Hepatocyte (in vitro differentiated cells): ENCODE data around the gene TCP11. TPM values are rescaled to one million over a fixed set of nuclear protein-coding genes. Genes with fewer than 3 reads are reported as not detected.

Experiments
- DNase-seq: peaks from one replicate; pipeline ENCODE4 v3.0.0-alpha.2; 2016; ENCODE audit warnings: low spot score
- H2AFZ ChIP-seq: fragments of 200-600 bp; sonication (generic); 2 replicates; pipeline ENCODE4 v1.6.0; 2016; ENCODE audit warnings: antibody characterized with exemption, mild to moderate bottlenecking
- H3K27ac ChIP-seq: fragments of 200-600 bp; sonication (generic); 2 replicates; pipeline ENCODE4 v1.5.1; 2016; ENCODE audit warnings: mild to moderate bottlenecking
- H3K27me3 ChIP-seq: fragments of 200-600 bp; sonication (generic); 2 replicates; pipeline ENCODE4 v1.6.1; 2016
- H3K36me3 ChIP-seq: fragments of 200-600 bp; sonication (generic); replicated peaks from 2 replicates; pipeline ENCODE4 v1.5.1; 2016; ENCODE audit warnings: low read depth; ENCODE audit not compliant: insufficient read depth
- H3K4me1 ChIP-seq: fragments of 200-600 bp; sonication (generic); 2 replicates; pipeline ENCODE4 v1.5.1; 2016; ENCODE audit warnings: mild to moderate bottlenecking, moderate library complexity; ENCODE audit not compliant: insufficient read depth
- H3K4me2 ChIP-seq: fragments of 200-600 bp; sonication (generic); 2 replicates; pipeline ENCODE4 v1.6.0; 2016
- H3K4me3 ChIP-seq: fragments of 200-600 bp; sonication (generic); 2 replicates; pipeline ENCODE4 v1.5.1; 2016; ENCODE audit warnings: mild to moderate bottlenecking
- H3K79me2 ChIP-seq: fragments of 200-600 bp; sonication (generic); 2 replicates; pipeline ENCODE4 v1.6.0; 2017; ENCODE audit warnings: mild to moderate bottlenecking
- H3K9me2 ChIP-seq: fragments of 200-600 bp; sonication (generic); replicated peaks from 2 replicates; pipeline ENCODE4 v1.6.0; 2017; ENCODE audit warnings: mild to moderate bottlenecking; ENCODE audit not compliant: insufficient read depth
- H3K9me3 ChIP-seq: fragments of 200-600 bp; sonication (generic); 2 replicates; pipeline ENCODE4 v1.5.1; 2016; ENCODE audit warnings: low read depth, mild to moderate bottlenecking
- H4K20me1 ChIP-seq: fragments of 200-600 bp; sonication (generic); 2 replicates; pipeline ENCODE4 v1.6.0; 2016; ENCODE audit warnings: mild to moderate bottlenecking; ENCODE audit not compliant: insufficient read depth, poor library complexity, severe bottlenecking
- CTCF ChIP-seq: fragments of 200-600 bp; sonication (generic); IDR thresholded peaks from 2 replicates; pipeline ENCODE4 v1.5.1; 2016; ENCODE audit warnings: antibody characterized with exemption, mild to moderate bottlenecking; ENCODE audit not compliant: poor library complexity
- EZH2 ChIP-seq: fragments of 200-600 bp; sonication (generic); IDR thresholded peaks from 2 replicates; pipeline ENCODE4 v1.6.1; 2016; ENCODE audit warnings: antibody characterized with exemption, mild to moderate bottlenecking, borderline replicate concordance
- EZH2phosphoT487 ChIP-seq: fragments of 200-600 bp; sonication (generic); IDR thresholded peaks from one replicate; pipeline ENCODE4 v1.6.1; 2018; ENCODE audit warnings: antibody characterized with exemption, mild to moderate bottlenecking, low read depth, moderate library complexity; ENCODE audit not compliant: unreplicated experiment, severe bottlenecking
- WGBS: methylation state at CpG from one replicate; pipeline ENCODE4 v1.1.6; 2016; ENCODE audit warnings: low lambda C conversion rate; ENCODE audit errors: missing lambda C conversion rate; 5-methylcytosine and 5-hydroxymethylcytosine counted together
- polyA plus RNA-seq: library from polyadenylated mRNA; unstranded; fragments of >200 nt; fragmentation: Nextera tagmentation; extraction: Ambion mirVana; gene quantifications from 2 replicates; pipeline ENCODE4 v1.2.1, GENCODE V29; 2016
- total RNA-seq: library from RNA; depleted of rRNA; stranded (reverse); fragments of >200 nt; gene quantifications from 2 replicates; pipeline ENCODE4 v1.2.3, GENCODE V29; 2014

Gene TCP11
- total and polyA plus RNA-seq, 2 experiments from 2014 or later = not detected

GRCh38 chr6:35161266-35161665, 20.1 kb upstream of the TCP11 start:
- Histone ChIP-seq H3K9me2 (no peaks in the 10 kb centered on the region), H2AFZ (no peak overlapping the region), H3K27me3 (no peaks in the 10 kb centered on the region), H3K79me2 (no peaks in the 10 kb centered on the region), H3K9me3 (no peaks in the 10 kb centered on the region), H4K20me1 (no peaks in the 10 kb centered on the region), H3K36me3 (no peaks in the 10 kb centered on the region), H3K27ac (no peak overlapping the region), H3K4me3 (no peak overlapping the region), H3K4me1 (peaks cover 14% of the 10 kb centered on the region), H3K4me2 (no peak overlapping the region)
- TF ChIP-seq EZH2phosphoT487 = no peak
- no peak for TF ChIP-seq EZH2
- no peak for TF ChIP-seq CTCF
- no peak for DNase-seq

GRCh38 chr6:35160642-35161041, 19.5 kb upstream of the TCP11 start:
- no peaks in the 10 kb centered on the region for H3K9me3 ChIP-seq
- H3K4me2 ChIP-seq = no peak overlapping the region
- no peak overlapping the region for H2AFZ ChIP-seq
- H3K9me2 ChIP-seq = no peaks in the 10 kb centered on the region
- no peak overlapping the region for H3K27ac ChIP-seq
- H3K4me3 ChIP-seq = no peak overlapping the region
- DNase-seq = no peak
- no peaks in the 10 kb centered on the region for H3K36me3 ChIP-seq
- no peaks in the 10 kb centered on the region for H3K79me2 ChIP-seq
- no peaks in the 10 kb centered on the region for H3K27me3 ChIP-seq
- TF ChIP-seq EZH2phosphoT487 (no peak), CTCF (no peak), EZH2 (no peak)
- 43% methylated on average over 5 of the region's 5 CpGs for whole genome bisulfite sequencing
- peaks cover 10% of the 10 kb centered on the region for H3K4me1 ChIP-seq
- no peaks in the 10 kb centered on the region for H4K20me1 ChIP-seq

- Histone ChIP-seq H3K4me3 (no peak overlapping the region), H3K4me2 (no peak overlapping the region), H3K9me2 (no peaks in the 10 kb centered on the region), H3K4me1 (peaks cover 6% of the 10 kb centered on the region), H3K79me2 (no peaks in the 10 kb centered on the region), H3K27me3 (no peaks in the 10 kb centered on the region), H3K9me3 (no peaks in the 10 kb centered on the region), H3K36me3 (no peaks in the 10 kb centered on the region), H4K20me1 (no peaks in the 10 kb centered on the region), H2AFZ (no peak overlapping the region), H3K27ac (no peak overlapping the region)
- DNase-seq = no peak
- TF ChIP-seq EZH2 = no peak
- TF ChIP-seq CTCF = no peak
Observed at GRCh38 chr6:35158520-35158919, 17.4 kb upstream of the TCP11 start.

GRCh38 chr6:35154947-35155346, 13.8 kb upstream of the TCP11 start:
- WGBS = 91% methylated on average over 1 of the region's 1 CpG
- Histone ChIP-seq H3K9me3 (no peaks in the 10 kb centered on the region), H3K36me3 (no peaks in the 10 kb centered on the region), H3K9me2 (no peaks in the 10 kb centered on the region), H3K79me2 (no peaks in the 10 kb centered on the region), H3K27me3 (no peaks in the 10 kb centered on the region), H3K27ac (no peak overlapping the region), H4K20me1 (no peaks in the 10 kb centered on the region), H3K4me3 (no peak overlapping the region), H3K4me2 (no peak overlapping the region), H3K4me1 (no peaks in the 10 kb centered on the region), H2AFZ (no peak overlapping the region)
- no peak for TF ChIP-seq CTCF
- no peak for TF ChIP-seq EZH2
- TF ChIP-seq EZH2phosphoT487 = no peak
- no peak for DNase-seq
